NOMO-1 treated with DMSO at 0.1 percent for 48 hours (cell line): ENCODE results near the gene C12orf75.
"Not testable (repeated sequence)": the region's sequence is repeated elsewhere in the genome, so short reads cannot be mapped to it uniquely, and the experiment has no call there.

ENCODE experiments used
- DNase-seq: peaks from one replicate; lab custom pipeline; 2025; ENCODE audit not compliant: unreplicated experiment; lab: John Stamatoyannopoulos, UW

The C12orf75 gene

GRCh38 chr12:105309384-105309783 lies 21.1 kb upstream of the C12orf75 start:
- not testable (repeated sequence) for DNase-seq

- not testable (repeated sequence) for DNase-seq
Measured at GRCh38 chr12:105310476-105311085, 19.9 kb upstream of the C12orf75 start.

- not testable (repeated sequence) for DNase-seq
Measured at GRCh38 chr12:105311936-105312335, 18.6 kb upstream of the C12orf75 start.

- DNase-seq, result not testable (repeated sequence)
Measured at GRCh38 chr12:105313755-105314154, 16.7 kb upstream of the C12orf75 start.

- DNase-seq, result no peak
Measured at GRCh38 chr12:105315130-105315529, 15.4 kb upstream of the C12orf75 start.

GRCh38 chr12:105315726-105316125 lies 14.8 kb upstream of the C12orf75 start:
- no peak for DNase-seq

GRCh38 chr12:105316931-105317852 lies 13.3 kb upstream of the C12orf75 start:
- DNase-seq, result no peak

- DNase-seq, result no peak
Measured at GRCh38 chr12:105317942-105318621, 12.4 kb upstream of the C12orf75 start.

- no peak for DNase-seq
Measured at GRCh38 chr12:105318651-105319483, 11.6 kb upstream of the C12orf75 start.

- DNase-seq, result no peak
Measured at GRCh38 chr12:105319691-105320209, 10.7 kb upstream of the C12orf75 start.

GRCh38 chr12:105321125-105321524 lies 9.4 kb upstream of the C12orf75 start:
- no peak for DNase-seq

GRCh38 chr12:105322070-105322469 lies 8.4 kb upstream of the C12orf75 start:
- DNase-seq, result no peak

- no peak for DNase-seq
Measured at GRCh38 chr12:105324704-105325103, 5.8 kb upstream of the C12orf75 start.

GRCh38 chr12:105325117-105325516 lies 5.4 kb upstream of the C12orf75 start:
- DNase-seq, result no peak

GRCh38 chr12:105329926-105330282 lies 587 bp upstream of the C12orf75 start:
- DNase-seq, result no peak

GRCh38 chr12:105330931-105331804 lies 677 bp downstream of the C12orf75 start:
- DNase-seq, result no peak

- no peak for DNase-seq
Measured at GRCh38 chr12:105331805-105332251, 1.3 kb downstream of the C12orf75 start.

GRCh38 chr12:105332286-105332685 lies 1.8 kb downstream of the C12orf75 start:
- not testable (repeated sequence) for DNase-seq

GRCh38 chr12:105332925-105333324 lies 2.4 kb downstream of the C12orf75 start:
- DNase-seq, result no peak

- DNase-seq, result no peak
Measured at GRCh38 chr12:105334001-105334400, 3.5 kb downstream of the C12orf75 start.
